Epithelial cell of esophagus (primary cell): Measurements from ENCODE around the gene DNER.

Experiments
- DNase-seq: peaks from one replicate; pipeline ENCODE4 v3.0.0; 2010; ENCODE audit warnings: low read depth
- H3K4me3 ChIP-seq: 2 replicates; pipeline ENCODE4 v1.5.1; 2011; ENCODE audit warnings: mild to moderate bottlenecking, low read length, control low read depth
- TF ChIP-seq, protein P1 (sequence below): IDR thresholded peaks from 2 replicates; pipeline ENCODE4 v1.5.1; 2011; ENCODE audit warnings: low read depth, mild to moderate bottlenecking, low read length, control low read depth, inconsistent platforms; ENCODE audit not compliant: insufficient read depth; ENCODE audit errors: missing control alignments

Gene DNER

GRCh38 chr2:229684942-229685562, 29.3 kb downstream of the DNER start:
- no peak overlapping the region for H3K4me3 ChIP-seq
- DNase-seq = no peak
- TF ChIP-seq, protein P1, sequence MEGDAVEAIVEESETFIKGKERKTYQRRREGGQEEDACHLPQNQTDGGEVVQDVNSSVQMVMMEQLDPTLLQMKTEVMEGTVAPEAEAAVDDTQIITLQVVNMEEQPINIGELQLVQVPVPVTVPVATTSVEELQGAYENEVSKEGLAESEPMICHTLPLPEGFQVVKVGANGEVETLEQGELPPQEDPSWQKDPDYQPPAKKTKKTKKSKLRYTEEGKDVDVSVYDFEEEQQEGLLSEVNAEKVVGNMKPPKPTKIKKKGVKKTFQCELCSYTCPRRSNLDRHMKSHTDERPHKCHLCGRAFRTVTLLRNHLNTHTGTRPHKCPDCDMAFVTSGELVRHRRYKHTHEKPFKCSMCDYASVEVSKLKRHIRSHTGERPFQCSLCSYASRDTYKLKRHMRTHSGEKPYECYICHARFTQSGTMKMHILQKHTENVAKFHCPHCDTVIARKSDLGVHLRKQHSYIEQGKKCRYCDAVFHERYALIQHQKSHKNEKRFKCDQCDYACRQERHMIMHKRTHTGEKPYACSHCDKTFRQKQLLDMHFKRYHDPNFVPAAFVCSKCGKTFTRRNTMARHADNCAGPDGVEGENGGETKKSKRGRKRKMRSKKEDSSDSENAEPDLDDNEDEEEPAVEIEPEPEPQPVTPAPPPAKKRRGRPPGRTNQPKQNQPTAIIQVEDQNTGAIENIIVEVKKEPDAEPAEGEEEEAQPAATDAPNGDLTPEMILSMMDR = no peak

- DNase-seq = peak; percentile 43
- TF ChIP-seq, protein P1 = no peak
- H3K4me3 ChIP-seq = no peak overlapping the region
These were observed 34.8 kb downstream of the DNER start for GRCh38 chr2:229679393-229680125.

DNA sequence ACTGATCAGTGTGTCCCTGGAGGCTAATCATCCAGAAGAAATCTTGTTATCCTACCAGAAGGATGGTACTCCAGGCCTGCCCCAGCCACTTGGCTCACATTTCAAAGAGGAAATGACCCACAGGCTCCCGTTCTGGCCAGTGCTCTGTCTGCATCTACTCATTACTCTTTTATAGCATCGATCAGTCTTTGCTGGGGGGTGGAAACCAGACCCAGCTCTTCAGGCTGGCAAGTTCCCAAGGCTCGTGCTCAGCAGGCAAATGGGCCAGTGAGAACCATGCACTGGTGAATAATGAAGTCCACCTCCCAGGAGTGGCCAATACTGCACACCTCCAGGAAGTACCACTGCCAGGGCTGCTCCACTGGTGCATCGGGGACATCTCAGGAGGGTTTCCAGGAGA, 38.8 kb downstream of the DNER start:
- no peak for DNase-seq

DNA sequence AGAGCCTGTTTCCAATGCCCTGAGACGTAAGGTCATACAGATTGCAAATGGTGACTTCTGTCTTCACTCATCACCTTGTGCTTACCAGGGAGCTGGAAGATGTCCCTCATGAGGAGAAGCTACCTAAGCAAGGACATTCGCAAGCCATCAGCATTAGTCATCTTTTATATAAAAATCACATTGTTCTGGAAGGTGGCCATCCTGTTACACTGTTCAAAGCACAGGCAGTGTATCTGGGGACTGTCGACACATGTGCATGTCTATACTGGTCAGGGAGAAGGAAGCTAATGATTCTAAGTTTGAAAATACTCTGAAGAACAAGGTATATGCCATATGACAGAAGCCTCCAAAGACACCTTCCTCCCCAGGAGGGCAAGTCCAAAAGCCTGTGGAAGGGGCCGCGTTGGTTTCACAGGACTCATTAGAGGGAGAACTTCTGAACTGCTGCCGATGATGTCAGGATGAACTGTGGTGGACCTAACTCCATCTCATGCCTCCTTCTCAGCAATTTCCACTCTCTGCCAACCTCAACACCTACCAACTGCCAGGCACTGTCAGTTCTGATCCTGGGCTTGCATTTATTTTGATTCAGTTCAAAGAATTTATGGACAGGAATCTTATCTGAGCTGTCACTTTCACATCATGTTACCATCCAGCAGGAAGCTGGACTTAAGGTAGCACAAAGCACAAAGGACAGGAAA, 39.4 kb downstream of the DNER start:
- TF ChIP-seq, protein P1 = no peak
- DNase-seq = no peak
- H3K4me3 ChIP-seq = no peak overlapping the region

More for the DNA sequence above, 38.8 kb downstream of the DNER start:
- H3K4me3 ChIP-seq = no peak overlapping the region
- TF ChIP-seq, protein P1 = no peak

- TF ChIP-seq, protein P1 = no peak
- H3K4me3 ChIP-seq = no peak overlapping the region
- peak; percentile 81 for DNase-seq
These were observed 40.7 kb downstream of the DNER start for GRCh38 chr2:229673676-229674075.

DNA sequence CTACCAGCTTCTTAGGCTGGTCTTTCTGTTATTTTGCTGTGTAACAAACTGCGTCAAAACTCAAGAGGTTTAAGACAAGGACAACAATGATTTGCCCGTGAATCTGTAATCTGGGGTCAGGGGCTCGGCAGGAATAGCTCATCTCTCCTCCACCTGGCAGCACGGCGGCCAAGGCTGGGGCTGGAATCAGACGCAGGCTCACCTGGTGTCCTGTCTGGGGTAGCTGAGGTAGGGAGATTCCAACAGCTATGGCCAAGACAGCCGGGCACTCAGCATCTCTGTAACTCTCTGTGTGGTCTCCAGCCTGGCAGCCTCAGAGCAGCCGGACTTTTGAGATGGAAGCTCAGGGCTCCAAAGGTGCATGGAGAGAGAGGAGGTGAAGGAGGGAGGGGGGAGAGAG, 42.3 kb downstream of the DNER start:
- TF ChIP-seq, protein P1 = no peak
- no peak for DNase-seq
- no peak overlapping the region for H3K4me3 ChIP-seq
